GM12864 (cell line): ENCODE results near the gene HLCS.
A peak's percentile ranks its signal among the peaks of the same experiment; 100 is the strongest.

Source experiments
- DNase-seq: peaks from one replicate; pipeline ENCODE4 v3.0.0-alpha.2; 2011; ENCODE audit warnings: low read depth
- H3K4me3 ChIP-seq: 2 replicates; pipeline ENCODE4 v1.5.1; 2011; ENCODE audit warnings: mild to moderate bottlenecking, low read depth, low read length, control low read depth
- CTCF ChIP-seq: IDR thresholded peaks from 2 replicates; pipeline ENCODE4 v1.5.1; 2011; ENCODE audit warnings: low read depth, mild to moderate bottlenecking, moderate library complexity, low read length, control low read depth, inconsistent platforms; ENCODE audit errors: missing control alignments

Gene HLCS

GRCh38 chr21:36708286-36709029, 258.0 kb downstream of the HLCS start:
- DNase-seq = no peak
- TF ChIP-seq CTCF = no peak
- H3K4me3 ChIP-seq = no peak overlapping the region

- DNase-seq = no peak
- no peak for TF ChIP-seq CTCF
- no peak overlapping the region for H3K4me3 ChIP-seq
These were observed 258.6 kb downstream of the HLCS start for GRCh38 chr21:36707763-36708285.

GRCh38 chr21:36706951-36707762, 259.3 kb downstream of the HLCS start:
- TF ChIP-seq CTCF = no peak
- H3K4me3 ChIP-seq = no peak overlapping the region
- DNase-seq = no peak

- DNase-seq = no peak
- TF ChIP-seq CTCF = no peak
- H3K4me3 ChIP-seq = no peak overlapping the region
These were observed 260.0 kb downstream of the HLCS start for GRCh38 chr21:36706482-36706852.

GRCh38 chr21:36705679-36706481, 260.6 kb downstream of the HLCS start:
- DNase-seq = no peak
- TF ChIP-seq CTCF = peak; percentile 44
- no peak overlapping the region for H3K4me3 ChIP-seq

GRCh38 chr21:36704958-36705678, 261.4 kb downstream of the HLCS start:
- TF ChIP-seq CTCF = no peak
- no peak overlapping the region for H3K4me3 ChIP-seq
- DNase-seq = no peak
